IPS-NIHi11 (cell line): Measurements from ENCODE around the gene TRAM2.
A peak's percentile ranks its signal among the peaks of the same experiment; 100 is the strongest.

Source experiments
- DNase-seq: peaks from one replicate; pipeline ENCODE4 v3.0.0; 2012; ENCODE audit warnings: mixed read lengths, low spot score

The TRAM2 gene

DNA sequence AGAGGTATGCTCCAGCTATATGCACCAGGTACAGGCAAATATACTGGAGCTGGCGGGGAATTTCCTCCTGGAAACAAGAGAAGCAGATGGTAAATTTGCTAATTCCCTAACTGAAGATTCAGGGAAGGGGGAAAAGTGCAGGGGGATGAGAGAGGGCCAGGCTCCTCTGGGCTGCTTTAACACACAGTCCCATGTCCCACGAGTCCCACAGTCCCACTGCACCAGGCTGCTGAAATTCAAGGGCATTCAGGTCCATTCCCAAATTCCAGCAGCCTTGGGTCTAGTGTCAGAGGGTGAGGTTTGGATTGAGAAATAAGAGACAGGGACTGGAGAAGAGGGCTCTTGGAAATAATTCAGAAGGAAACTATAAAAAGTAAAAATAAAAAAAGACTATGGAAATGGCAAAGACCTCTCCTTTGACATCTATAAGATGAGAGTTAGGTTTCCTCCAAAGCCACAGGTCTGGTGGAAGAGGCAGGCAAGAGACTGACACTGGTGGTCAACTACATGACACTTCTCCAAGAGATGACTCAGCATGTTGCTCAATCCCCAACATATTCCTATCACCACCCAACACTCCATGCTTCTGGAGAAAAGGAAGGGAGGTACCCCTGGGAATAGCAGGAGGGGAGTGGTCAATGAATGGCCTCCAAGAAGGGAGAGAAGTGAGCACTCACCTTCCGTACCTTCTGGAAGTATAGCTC lies 69.2 kb downstream of the TRAM2 start:
- no peak for DNase-seq

GRCh38 chr6:52506476-52506875 lies 70.4 kb downstream of the TRAM2 start:
- DNase-seq: no peak

GRCh38 chr6:52505726-52506409 lies 71.0 kb downstream of the TRAM2 start:
- DNase-seq: peak; percentile 27

DNA sequence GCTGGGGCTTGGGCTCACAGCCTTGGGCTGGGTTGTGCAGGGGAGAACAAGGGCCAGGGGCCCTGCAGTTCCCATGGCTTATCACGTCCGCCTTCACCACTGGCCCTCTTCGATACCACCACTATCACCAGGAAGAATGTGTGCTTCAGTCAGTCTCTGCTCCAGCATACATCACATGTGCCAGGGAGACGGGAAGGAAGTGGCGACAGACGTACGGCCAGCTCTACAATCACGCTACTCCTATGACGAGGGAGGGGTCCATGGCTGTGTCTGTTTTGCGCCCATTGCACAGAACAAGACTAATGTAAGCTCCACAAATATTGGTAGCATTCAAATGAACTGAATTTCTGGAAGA lies 72.1 kb downstream of the TRAM2 start:
- no peak for DNase-seq

DNA sequence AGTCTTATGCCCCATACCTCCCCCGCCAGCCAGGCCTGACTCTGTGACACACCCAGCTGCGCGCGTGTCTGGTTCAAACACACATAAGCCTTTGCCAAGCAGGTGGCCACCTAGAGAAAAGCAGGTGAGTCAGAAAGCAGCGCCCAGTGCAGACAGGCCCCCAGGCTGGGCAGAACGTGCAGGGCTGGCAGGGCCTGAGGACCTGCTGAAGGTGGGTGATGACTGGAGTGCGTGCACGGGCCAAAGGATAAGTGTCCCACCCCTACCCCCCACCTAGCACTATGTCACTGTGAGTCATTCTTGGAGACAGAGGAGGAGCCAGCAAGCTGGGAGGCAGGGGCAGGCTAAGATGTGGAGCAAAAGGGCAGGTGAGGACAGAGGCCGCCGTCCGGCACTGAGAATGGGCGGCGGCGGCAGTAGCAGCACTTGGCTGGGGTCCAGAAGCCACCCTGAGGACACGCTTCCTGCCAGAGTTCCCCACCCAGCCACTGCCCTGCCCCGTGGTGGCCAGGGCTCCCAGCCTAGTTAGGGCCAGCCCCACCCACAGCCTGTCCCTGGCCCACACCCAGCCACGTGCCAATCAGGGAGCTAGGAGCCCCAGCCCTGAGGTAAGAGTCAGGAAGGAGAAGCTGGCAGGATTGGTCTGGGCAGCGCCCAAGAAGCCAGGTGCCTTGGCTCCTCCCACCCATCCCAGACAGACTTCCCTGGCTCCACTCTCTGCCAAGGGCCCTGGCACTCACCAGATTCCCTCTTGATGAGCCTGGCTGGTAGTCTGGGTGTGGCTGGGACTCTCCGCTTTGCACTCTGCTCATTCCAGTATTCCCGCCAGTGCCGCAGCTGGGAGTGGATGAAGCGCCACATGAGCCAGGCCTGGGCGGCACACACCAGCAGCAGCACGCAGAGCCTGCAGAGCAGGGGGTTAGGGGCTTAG lies 72.7 kb downstream of the TRAM2 start:
- DNase-seq: peak; percentile 71

- DNase-seq: peak; percentile 54
Observed at GRCh38 chr6:52503323-52503747, 73.5 kb downstream of the TRAM2 start.

DNA sequence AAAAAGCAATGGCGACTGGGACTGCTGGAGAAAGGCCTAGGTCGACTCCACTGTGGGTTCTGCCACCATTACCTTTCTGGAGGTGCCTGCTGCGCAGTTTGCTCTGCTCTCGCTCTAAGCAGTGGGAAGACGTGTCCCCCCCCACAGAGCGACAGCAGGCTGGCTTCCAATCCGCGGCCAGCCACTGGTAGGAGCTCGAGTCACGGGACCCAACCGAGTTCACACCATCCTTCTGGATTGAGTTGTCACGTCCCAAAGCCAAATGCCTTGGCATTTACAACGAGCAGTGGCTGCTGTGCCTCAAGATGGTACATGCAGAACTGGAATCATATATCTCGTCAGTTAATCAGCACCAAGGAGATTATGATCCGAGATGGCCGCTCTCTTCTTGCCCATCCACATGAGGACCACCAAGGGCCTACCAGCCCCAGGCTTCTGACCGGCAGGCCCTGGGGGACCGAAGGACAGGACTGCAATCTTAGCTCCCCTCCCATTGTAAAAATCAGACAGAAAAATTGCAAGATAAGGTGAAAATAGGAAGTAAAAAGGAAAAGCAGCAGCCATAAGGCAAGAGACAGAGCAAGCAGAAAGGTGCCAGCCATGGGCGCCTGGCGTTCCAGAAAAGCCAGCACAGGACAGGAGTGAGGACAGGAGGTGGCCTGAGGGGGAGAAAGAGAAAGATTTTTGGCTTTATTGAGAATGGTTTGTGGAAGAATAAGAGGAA lies 74.4 kb downstream of the TRAM2 start:
- no peak for DNase-seq

DNA sequence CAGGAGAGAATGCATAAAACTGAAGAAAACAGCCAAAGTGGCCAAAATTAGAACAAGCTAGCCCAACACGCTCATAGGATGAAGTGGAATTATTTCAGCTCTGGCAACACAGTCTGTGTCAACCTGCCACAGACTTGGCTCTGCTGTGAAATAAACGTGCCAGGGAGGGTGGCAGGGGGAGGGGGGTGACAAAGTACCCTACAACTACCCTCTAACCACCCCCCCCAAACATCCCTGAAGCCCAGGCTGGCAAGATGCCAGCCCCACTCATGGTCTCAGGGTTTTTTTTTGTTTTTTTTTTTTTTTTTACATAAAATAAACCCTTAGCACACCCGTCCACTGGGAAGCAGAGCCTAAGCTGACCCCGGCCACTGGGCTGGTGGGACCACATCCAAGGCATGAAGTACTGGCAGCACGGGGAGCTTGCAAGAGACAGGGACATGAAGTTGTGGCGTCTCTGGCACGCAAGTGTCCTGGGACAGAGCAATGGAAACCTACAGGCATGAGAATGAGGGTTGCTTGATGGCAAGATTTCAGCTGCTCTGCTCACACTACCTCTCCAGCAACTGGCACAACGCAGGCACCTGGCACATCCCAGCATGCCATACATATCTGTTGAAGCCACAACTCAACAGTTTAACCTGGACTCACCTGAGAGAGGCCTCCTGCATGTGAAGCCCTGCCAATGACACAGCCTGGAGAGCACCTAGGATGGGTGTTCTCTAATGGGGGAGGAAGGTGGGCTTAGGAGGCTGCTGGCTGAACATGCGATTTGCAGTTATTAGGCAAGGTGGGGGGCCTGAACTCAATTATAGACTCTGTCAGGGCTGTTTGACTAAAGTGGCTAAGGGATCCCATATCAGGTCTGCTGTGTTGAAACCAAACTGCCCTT lies 76.4 kb downstream of the TRAM2 start:
- no peak for DNase-seq

- no peak for DNase-seq
Observed at GRCh38 chr6:52499681-52500236, 77.1 kb downstream of the TRAM2 start.

DNA sequence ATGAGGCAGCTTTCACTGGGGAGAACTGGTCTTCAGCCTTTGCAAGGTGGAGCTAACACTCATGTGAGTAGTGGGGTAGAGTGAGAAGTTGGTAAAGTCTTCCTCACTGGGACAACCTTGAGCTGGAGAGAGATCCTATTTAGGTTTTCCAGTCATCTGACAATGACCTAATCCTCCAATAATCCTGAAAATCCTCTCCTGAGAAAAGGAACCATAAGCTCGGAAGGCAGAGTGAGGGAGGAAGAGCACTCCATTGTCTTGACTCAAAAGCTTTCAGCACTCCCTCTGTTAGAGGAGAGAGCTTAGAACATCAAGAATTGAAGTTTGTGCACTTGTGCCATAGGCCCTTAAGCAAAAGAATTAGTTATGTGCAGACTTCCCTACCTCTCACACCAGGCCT lies 77.8 kb downstream of the TRAM2 start:
- DNase-seq: no peak

- no peak for DNase-seq
Observed at GRCh38 chr6:52498538-52499017, 78.3 kb downstream of the TRAM2 start.

GRCh38 chr6:52497652-52498408 lies 79.0 kb downstream of the TRAM2 start:
- no peak for DNase-seq

GRCh38 chr6:52496631-52497030 lies 80.2 kb downstream of the TRAM2 start:
- DNase-seq: no peak

GRCh38 chr6:52495922-52496321 lies 80.9 kb downstream of the TRAM2 start:
- DNase-seq: no peak

GRCh38 chr6:52494298-52495072 lies 82.4 kb downstream of the TRAM2 start:
- no peak for DNase-seq

DNA sequence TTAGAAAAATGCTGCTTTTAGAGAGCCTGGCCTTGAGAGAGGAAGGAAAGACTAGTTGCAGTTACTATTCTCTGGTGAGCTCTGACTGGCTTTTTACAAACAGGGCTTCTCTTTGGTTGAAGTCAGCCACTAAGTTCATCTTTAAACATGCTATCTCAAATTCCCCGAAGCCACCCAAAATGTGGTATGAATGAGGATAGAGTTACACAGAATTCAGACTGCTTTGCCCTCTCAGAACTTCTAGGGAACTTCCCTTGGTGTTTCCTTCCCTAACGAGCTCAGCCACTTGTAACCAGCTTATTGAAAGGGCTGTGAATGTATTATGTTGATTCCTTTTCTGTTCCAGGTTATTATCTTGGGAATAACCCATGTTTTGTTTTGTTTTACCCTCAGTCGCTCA lies 83.2 kb downstream of the TRAM2 start:
- DNase-seq: no peak

GRCh38 chr6:52491203-52492069 lies 85.4 kb downstream of the TRAM2 start:
- no peak for DNase-seq

DNA sequence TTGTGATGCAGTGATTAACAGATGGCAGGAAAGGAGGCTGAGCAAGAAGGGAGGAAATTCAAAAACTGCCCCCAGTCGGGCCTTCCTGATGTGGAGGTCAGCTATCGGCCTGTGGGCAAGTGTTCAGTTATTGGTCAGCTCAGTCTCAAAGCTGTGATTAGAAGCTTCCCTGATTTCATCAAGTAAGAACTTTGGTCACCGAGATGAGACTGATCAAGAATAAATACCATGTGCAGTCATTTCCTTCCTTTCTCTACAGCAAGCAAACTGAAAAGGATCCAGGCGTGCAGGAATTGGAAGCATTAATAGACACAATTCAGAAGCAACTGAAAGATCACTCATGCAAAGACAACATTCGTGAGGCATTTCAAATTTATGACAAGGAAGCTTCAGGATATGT lies 87.0 kb downstream of the TRAM2 start:
- DNase-seq: no peak
